HG02610 (cell line): ENCODE measurements around the gene IP6K2.

Source experiments
- ATAC-seq: cut with Tn5 transposase; IDR thresholded peaks from one replicate; pipeline ENCODE4 v1.9.1; 2021; ENCODE audit warnings: mild to moderate bottlenecking, moderate library complexity; ENCODE audit not compliant: unreplicated experiment

Gene IP6K2

GRCh38 chr3:48674505-48674904, 42.5 kb downstream of the IP6K2 start:
- ATAC-seq: no peak

DNA sequence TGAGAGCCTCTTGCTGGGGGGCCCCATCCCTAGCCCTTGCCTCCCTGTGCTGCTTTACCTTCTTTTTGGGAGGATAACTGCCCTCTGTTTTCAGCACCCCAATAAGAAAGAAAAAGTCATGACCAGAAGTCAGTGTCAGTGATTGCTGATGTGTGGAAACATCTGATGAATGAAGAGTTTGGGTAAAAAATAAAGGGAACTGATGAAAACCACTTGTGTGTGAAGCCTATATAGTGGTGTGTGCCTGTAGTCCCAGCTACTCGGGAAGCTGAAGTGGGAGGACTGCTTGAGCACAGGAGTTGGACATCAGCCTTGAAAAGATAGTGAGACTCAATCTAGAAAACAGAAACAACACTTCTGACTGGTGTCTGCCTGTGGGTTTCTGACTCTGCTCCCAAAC, 44.5 kb downstream of the IP6K2 start:
- no peak for ATAC-seq

- ATAC-seq: no peak
These were observed 52.1 kb downstream of the IP6K2 start for GRCh38 chr3:48664929-48665328.

DNA sequence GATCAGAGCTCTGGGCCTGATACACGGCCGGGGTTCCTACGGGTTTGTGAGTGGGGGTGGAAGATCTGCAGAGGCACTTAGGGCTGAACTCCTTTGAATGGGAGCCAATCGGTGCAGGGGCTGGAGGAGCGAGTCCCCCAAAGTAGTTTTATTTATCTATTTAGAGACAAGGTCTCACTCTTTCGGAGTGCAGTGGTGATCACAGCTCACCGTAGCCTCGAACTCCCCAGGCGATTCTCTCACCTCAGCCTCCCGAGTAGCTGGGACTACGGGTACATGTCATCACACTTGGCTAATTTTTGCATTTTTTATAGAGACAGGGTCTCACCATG, 52.7 kb downstream of the IP6K2 start:
- no peak for ATAC-seq

DNA sequence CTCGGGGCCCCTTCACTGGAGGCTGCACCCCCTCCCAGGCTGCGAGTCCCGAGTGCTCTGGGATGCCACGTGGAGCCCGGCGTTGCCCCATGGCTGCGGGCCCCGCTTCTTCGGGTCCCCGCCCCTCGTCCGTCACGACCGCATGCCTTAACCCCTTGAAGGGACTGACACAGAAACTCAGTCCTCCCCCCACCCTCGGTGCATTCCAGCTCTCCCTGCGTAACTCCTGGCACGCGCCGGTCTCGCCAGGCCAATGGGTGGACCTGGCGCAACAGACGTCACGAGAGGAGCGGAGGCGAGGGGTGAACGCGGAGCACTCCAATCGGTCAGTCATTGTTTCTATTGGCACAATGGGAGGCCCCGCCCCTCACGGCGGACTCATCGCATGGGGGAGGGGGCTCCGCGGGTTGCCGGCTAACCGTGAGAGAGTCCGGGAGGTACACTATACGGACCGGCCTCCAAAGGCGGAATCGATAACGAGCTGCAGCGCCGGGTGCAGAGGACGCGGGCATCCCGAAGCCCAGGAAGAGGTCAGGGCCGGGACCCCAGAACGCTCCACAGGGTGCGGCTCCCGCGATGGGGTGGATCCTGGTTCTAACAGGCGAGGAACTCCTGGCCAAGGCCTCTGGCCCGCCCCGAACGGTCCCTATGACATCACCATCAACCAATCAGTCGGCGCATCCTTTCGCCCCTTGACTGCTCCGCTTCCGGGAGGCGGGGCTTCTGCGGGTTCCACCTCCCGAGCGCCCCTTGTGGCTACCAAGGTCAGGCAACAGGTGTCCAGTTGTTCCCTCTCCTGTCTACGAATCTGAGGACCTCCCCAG, 53.3 kb downstream of the IP6K2 start:
- ATAC-seq: peak; percentile 87

GRCh38 chr3:48662753-48663488, 54.1 kb downstream of the IP6K2 start, which contains the start of gene CELSR3:
CELSR3 (minus strand) TSS chr3:48662886; CDS start chr3:48662634, 252 bp downstream.
- ATAC-seq: no peak

DNA sequence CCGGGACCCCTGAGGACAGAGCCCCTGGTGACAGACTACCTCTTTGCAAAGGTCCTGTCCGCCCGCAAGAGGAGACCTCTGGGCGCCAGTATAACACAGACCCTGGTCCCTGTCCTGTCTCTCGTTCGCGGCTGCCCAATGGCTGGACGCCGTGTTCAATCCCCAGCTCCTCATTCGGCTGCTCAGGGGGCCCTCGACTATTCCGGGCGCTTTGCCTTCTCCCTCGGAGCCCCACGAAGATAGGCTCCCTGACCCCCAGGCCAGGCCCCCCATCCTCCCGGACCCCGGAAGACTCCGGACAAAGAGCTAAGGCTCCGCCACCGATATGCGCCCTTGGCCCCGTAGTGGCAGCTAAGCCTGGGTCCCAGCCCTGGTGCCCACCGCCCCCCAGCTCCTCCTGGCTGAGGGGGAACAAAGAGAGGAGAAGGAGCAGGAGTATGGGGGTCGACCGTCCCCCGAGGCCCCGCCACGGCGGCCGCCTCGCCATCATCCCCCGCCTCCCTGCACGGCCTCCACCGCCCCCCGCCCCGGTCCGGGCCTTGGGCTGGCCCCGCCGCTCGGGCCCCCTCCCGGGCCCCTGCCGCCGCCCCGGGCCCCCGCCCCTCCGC, 54.8 kb downstream of the IP6K2 start:
- no peak for ATAC-seq

DNA sequence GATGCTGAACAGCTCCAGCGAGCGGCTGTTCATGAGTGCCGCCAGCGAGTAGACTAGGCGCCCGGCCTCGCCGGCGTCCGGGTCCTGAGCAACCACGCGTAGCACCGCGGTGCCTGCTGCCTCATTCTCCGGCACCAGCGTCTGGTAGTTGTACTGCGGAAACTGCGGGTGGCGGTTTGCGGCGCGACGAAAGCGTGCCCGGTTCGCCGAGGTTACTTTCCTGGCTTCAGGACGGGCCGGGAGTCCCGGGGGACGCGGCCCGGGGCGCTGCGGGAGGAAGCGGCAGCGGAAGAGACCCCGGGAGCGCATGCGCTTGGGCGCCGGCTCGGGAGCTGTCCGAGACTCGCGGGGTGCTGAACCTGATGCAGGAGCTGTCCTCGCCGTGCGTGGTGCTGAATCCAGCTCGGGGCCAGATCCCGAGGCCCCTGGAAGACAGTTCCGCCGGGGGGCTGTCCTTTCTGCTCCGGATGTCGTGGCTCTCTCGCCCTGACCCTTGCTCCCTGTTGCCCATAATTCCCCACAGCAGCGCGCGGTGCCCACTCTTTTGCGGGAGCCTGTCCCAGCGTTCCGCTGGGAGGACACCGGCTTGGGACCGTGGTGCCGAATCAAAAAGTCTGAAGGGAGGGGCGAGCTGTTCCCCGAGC, 55.4 kb downstream of the IP6K2 start:
- ATAC-seq: no peak

DNA sequence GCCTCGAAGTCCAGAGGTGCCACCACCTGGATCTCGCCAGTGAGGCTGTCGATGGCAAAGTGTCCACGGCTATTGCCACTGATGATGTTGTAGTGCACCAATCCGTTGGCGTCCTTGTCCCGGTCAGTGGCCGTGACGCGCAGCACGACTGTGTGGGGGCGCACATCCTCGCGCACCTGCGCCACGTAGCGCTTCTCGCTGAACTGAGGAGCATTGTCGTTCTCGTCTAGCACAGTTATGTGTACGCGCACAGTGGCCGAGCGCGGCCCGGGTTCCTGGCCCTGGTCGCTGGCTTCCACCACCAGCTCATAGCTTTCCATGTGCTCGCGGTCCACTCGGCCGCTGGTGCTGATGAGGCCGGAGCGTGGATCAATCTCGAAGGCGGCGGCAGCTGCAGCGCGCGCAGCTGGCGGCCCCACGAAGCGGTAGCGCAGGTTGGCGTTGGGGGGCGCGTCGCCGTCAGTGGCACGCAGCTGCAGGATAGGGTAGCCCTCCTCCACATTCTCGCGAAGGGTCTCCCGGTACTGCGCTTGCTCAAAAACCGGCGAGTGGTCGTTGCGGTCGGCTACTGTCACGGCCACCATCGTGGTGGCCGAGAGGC, 56.1 kb downstream of the IP6K2 start:
- no peak for ATAC-seq

DNA sequence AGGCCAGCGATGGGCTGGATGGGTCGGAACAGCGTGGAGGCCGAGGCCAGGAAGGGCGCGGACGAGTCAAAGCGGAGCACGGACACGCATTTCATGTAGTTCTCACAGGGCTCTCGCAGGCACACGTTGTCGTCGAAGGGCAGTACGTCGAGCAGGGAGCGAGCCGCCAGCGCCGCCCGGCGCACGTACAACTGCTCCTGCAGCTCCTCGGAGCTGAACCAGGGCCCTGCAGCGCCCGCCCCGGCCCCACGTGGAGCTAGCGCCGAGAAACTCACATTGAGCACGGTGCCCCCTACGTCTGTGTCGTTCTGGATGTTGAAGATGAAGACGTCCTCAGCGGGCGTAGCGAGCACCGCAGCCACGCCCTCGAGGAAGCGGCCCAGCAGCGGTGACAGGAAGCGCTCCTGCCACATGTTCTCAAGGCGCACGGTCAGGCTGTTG, 60.2 kb downstream of the IP6K2 start:
- no peak for ATAC-seq

GRCh38 chr3:48656061-48656840, 60.8 kb downstream of the IP6K2 start:
- peak; percentile 50 for ATAC-seq

- no peak for ATAC-seq
These were observed 61.4 kb downstream of the IP6K2 start for GRCh38 chr3:48655606-48656005.

DNA sequence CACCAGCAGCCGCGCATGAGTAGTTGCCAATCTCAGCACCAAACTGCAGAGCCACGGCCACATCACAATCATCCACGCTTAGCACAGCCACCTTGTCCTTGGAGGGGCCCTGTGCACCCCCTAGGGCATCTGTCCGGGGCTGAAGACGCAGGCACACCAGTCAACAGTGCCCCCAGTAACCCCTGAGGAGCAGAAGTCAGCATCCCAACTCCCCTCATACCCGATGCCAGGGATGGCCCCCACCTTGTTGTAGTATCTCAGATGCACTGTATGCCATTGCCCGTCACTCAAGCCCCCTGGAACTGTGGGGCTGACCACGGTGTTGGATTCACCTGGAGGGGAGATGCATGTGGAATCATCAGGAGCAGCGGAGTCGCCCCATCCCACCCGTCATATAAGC, 62.0 kb downstream of the IP6K2 start:
- ATAC-seq: no peak

- ATAC-seq: no peak
These were observed 63.9 kb downstream of the IP6K2 start for GRCh38 chr3:48652923-48653715.

DNA sequence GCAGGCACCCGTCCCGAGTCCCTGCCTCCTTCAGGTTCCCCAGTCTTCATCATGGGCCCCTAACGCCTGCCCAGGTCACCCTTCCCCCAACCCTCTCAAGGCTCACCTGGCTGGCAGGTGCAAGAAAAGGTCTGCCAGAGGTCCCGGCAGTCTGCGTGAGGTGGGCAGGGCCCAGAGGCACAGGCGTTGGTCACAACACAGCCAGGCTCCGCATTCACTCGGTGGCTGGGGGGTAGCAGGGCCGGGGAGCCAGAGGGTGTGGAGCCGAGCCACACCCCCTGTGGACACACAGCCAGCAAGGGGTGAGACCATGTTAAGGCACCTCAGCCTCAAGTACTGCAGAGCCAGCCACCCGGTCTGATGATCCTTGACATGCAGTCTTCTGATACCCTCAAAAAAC, 65.2 kb downstream of the IP6K2 start:
- ATAC-seq: no peak

GRCh38 chr3:48650723-48651122, 66.3 kb downstream of the IP6K2 start:
- no peak for ATAC-seq

- no peak for ATAC-seq
These were observed 68.7 kb downstream of the IP6K2 start for GRCh38 chr3:48648188-48648850.

DNA sequence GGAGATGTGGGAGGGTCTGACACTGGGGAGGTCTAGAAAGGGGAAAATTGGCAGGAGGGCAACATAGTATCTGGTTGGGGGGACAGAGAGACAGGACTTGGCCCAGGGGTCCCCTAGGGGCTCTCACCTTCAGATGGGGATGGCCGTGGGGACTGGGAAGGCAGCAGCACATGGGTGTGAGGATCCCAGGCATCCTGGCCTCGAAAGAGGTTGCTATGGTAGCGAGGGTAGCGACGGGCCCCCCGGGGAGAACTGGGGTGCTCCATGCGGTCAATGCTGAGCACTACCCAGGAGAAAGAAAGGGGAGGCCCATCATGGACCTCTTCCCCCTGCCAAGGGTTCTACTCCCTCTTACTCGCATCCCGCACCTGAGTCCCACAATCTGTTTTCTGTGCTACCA, 69.3 kb downstream of the IP6K2 start:
- ATAC-seq: no peak
